Fibroblast of villous mesenchyme (primary cell): Measurements from ENCODE around the gene SLC22A17. TPM values are rescaled to one million over a fixed set of nuclear protein-coding genes. Genes with fewer than 3 reads are reported as not detected.
A peak's percentile ranks its signal among the peaks of the same experiment; 100 is the strongest.

Experiments used
- DNase-seq: peaks from one replicate; pipeline ENCODE4 v3.0.0-alpha.2; 2010; ENCODE audit warnings: low read depth
- H3K4me3 ChIP-seq: 2 replicates; pipeline ENCODE4 v1.5.1; 2011; ENCODE audit warnings: low read depth, mild to moderate bottlenecking, low read length
- total RNA-seq: library from RNA; depleted of rRNA; stranded (reverse); fragments of >200 nt; gene quantifications from 2 replicates; pipeline ENCODE4 v1.2.3, GENCODE V29; 2012
- TF ChIP-seq, protein P1 (sequence below): IDR thresholded peaks from 2 replicates; pipeline ENCODE4 v1.5.1; 2012; ENCODE audit warnings: low read depth, mild to moderate bottlenecking, low read length; ENCODE audit not compliant: insufficient read depth

The SLC22A17 gene
- total RNA-seq, 1 donor: 16.4 TPM

GRCh38 chr14:23319746-23320583, 32.7 kb downstream of the SLC22A17 start:
- TF ChIP-seq, protein P1, sequence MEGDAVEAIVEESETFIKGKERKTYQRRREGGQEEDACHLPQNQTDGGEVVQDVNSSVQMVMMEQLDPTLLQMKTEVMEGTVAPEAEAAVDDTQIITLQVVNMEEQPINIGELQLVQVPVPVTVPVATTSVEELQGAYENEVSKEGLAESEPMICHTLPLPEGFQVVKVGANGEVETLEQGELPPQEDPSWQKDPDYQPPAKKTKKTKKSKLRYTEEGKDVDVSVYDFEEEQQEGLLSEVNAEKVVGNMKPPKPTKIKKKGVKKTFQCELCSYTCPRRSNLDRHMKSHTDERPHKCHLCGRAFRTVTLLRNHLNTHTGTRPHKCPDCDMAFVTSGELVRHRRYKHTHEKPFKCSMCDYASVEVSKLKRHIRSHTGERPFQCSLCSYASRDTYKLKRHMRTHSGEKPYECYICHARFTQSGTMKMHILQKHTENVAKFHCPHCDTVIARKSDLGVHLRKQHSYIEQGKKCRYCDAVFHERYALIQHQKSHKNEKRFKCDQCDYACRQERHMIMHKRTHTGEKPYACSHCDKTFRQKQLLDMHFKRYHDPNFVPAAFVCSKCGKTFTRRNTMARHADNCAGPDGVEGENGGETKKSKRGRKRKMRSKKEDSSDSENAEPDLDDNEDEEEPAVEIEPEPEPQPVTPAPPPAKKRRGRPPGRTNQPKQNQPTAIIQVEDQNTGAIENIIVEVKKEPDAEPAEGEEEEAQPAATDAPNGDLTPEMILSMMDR: no peak
- no peak for DNase-seq
- H3K4me3 ChIP-seq: peak overlapping the region; percentile 54

GRCh38 chr14:23316300-23316699, 36.4 kb downstream of the SLC22A17 start:
- no peak overlapping the region for H3K4me3 ChIP-seq
- DNase-seq: no peak

DNA sequence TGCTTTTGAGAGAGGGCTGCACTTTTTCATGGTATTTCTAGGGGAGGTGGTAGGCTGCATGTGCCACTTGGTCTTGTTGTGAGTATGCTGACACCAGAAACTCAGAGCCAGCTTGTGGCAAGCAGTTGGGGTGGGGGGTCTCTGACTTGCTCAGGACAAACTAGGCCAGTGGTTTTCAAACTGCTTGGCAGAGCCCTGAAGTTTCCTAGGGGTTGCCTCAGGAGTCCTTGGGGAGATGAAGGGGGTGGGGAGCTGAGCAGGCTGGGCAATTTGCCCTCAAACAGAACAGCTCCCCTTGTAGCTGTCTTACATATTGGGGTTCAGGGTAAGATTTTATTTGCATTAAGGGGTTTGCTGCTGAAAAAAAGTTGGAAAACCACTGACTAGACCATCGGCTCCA, 42.1 kb downstream of the SLC22A17 start:
- no peak for DNase-seq
- no peak overlapping the region for H3K4me3 ChIP-seq
- TF ChIP-seq, protein P1: no peak

More at GRCh38 chr14:23316300-23316699, 36.4 kb downstream of the SLC22A17 start:
- TF ChIP-seq, protein P1: no peak

- TF ChIP-seq, protein P1: no peak
- H3K4me3 ChIP-seq: peak overlapping the region; percentile 4
- no peak for DNase-seq
Observed at GRCh38 chr14:23308721-23309445, 43.8 kb downstream of the SLC22A17 start.

- peak; percentile 9 for DNase-seq
- H3K4me3 ChIP-seq: peak overlapping the region; percentile 94
- TF ChIP-seq, protein P1: no peak
Observed at GRCh38 chr14:23307687-23308644, 44.7 kb downstream of the SLC22A17 start.

GRCh38 chr14:23307146-23307530, 45.5 kb downstream of the SLC22A17 start:
- H3K4me3 ChIP-seq: peak overlapping the region; percentile 94
- TF ChIP-seq, protein P1: no peak
- no peak for DNase-seq
